K562 (cell line): ENCODE data around the gene TMEM117. TPM values are rescaled to one million over a fixed set of nuclear protein-coding genes. Genes with fewer than 3 reads are reported as not detected.

Experiments
- ATAC-seq: fragments of 200-7000 bp; cut with Tn5 transposase; 3 replicates; pipeline ENCODE4 v1.9.1; 2020; ENCODE audit warnings: moderate library complexity
- BruUV-seq: library from RNA; stranded (reverse); fragments of 400-500 nt; replicated peaks from 2 replicates; lab custom pipeline; 2021; lab: Mats Ljungman, UMichigan
- CTCF ChIA-PET: fragments of 300-600 bp; formaldehyde crosslinking; extraction: SDS; loops from one replicate; lab custom pipeline; 2021; ENCODE audit warnings: low intra/inter-chr PET ratio; lab: Yijun Ruan, JAX
- POLR2A ChIA-PET: fragments of 300-600, 350-650 bp; sonication (Branson Sonifier 250); formaldehyde crosslinking; extraction: SDS; loops from one replicate; lab custom pipeline; 2021; ENCODE audit warnings: antibody characterized with exemption, inconsistent platforms; lab: Yijun Ruan, JAX
- DNase-seq, 4 experiments: peaks; one replicate each; pipeline versions ENCODE4 v3.0.0 to v3.0.0-alpha.2; 2011 to 2018; ENCODE audit warnings: low spot score in 3 of 4, mixed read lengths in 3 of 4; ENCODE audit errors: extremely low read depth in 1 of 4
- FAIRE-seq: peaks from 2 replicates; lab custom pipeline; 2011; peaks lifted over from hg19 to GRCh38; lab: Jason Lieb, UNC
- H2AFZ ChIP-seq: 2 replicates; pipeline ENCODE4 v1.6.0; 2011; ENCODE audit warnings: low read depth, low read length, control low read depth, inconsistent platforms
- H3K27ac ChIP-seq: fragments of 200-600 bp; 3 replicates; pipeline ENCODE4 v1.8.0; 2011; ENCODE audit warnings: low read depth, mild to moderate bottlenecking, control low read depth, inconsistent platforms, low read length, moderate library complexity, mixed read lengths; ENCODE audit errors: extremely low read depth
- H3K27me3 ChIP-seq, 2 experiments: fragments of 300-600 bp in 1 of 2; 2 replicates in 1 of 2; 3 replicates in 1 of 2; pipeline versions ENCODE4 v1.6.0 to v1.8.0; 2011; ENCODE audit warnings: inconsistent platforms in 2 of 2, low read length in 2 of 2, mild to moderate bottlenecking in 1 of 2, mixed read lengths in 1 of 2, moderate library complexity in 1 of 2; ENCODE audit not compliant: control insufficient read depth in 2 of 2, insufficient read depth in 2 of 2
- H3K36me3 ChIP-seq: fragments of 300-600 bp; 3 replicates; pipeline ENCODE4 v1.8.0; 2011; ENCODE audit warnings: mild to moderate bottlenecking, low read length, inconsistent platforms; ENCODE audit not compliant: control insufficient read depth, insufficient read depth
- H3K4me1 ChIP-seq, 2 experiments: fragments of 200-600 bp in 1 of 2; replicated peaks in 1 of 2; 2 replicates in 1 of 2; 3 replicates in 1 of 2; pipeline versions ENCODE4 v1.5.1 to v1.8.0; 2011; ENCODE audit warnings: inconsistent platforms in 2 of 2, low read length in 2 of 2, mild to moderate bottlenecking in 1 of 2, mixed read lengths in 1 of 2, moderate library complexity in 1 of 2; ENCODE audit not compliant: control insufficient read depth in 2 of 2, insufficient read depth in 2 of 2
- H3K4me2 ChIP-seq: 2 replicates; pipeline ENCODE4 v1.6.1; 2011; ENCODE audit warnings: low read length, control low read depth, inconsistent platforms, mixed read lengths; ENCODE audit not compliant: insufficient read depth
- H3K4me3 ChIP-seq: fragments of 200-600 bp; sonication (generic), shearing (Covaris generic); 2 replicates; pipeline ENCODE4 v1.5.1; 2016; ENCODE audit warnings: control low read depth, inconsistent platforms
- H3K79me2 ChIP-seq: fragments of 200-600 bp; 3 replicates; pipeline ENCODE4 v1.8.0; 2011; ENCODE audit warnings: low read length, inconsistent platforms; ENCODE audit not compliant: control insufficient read depth, insufficient read depth
- H3K9ac ChIP-seq, 2 experiments: 2 replicates each; pipeline versions ENCODE4 v1.6.0 to v1.6.1; 2011; ENCODE audit warnings: low read depth in 2 of 2, low read length in 2 of 2, control low read depth in 1 of 2, inconsistent platforms in 1 of 2, mild to moderate bottlenecking in 1 of 2, mixed read lengths in 1 of 2; ENCODE audit not compliant: insufficient read depth in 1 of 2
- H3K9me1 ChIP-seq: one replicate; pipeline ENCODE4 v1.6.0; 2011; ENCODE audit warnings: inconsistent platforms, mild to moderate bottlenecking, low read length, moderate library complexity; ENCODE audit not compliant: control insufficient read depth, insufficient read depth
- H3K9me3 ChIP-seq: replicated peaks from 2 replicates; pipeline ENCODE4 v1.5.1; 2011; ENCODE audit warnings: low read depth, low read length, inconsistent platforms; ENCODE audit not compliant: control insufficient read depth, insufficient read depth
- H4K20me1 ChIP-seq: replicated peaks from 2 replicates; pipeline ENCODE4 v1.6.1; 2011; ENCODE audit warnings: low read length, inconsistent platforms, mixed read lengths; ENCODE audit not compliant: control insufficient read depth, insufficient read depth
- BMI1 ChIP-seq: fragments of 150-350 bp; IDR thresholded peaks from 2 replicates; pipeline ENCODE4 v1.6.1; 2014; ENCODE audit warnings: low read length
- CEBPG ChIP-seq, 3 experiments: fragments of 200-800 bp in 1 of 3; sonication (Bioruptor generic) in 1 of 3; sonication (generic) in 1 of 3; formaldehyde crosslinking in 1 of 3; IDR thresholded peaks in 2 of 3; conservative IDR thresholded peaks in 1 of 3; 2 replicates each; pipeline versions ENCODE4 v1.6.1 to v1.8.0; 2016 to 2022; ENCODE audit warnings: missing compliant biosample characterization in 2 of 3, missing genetic modification characterization in 2 of 3, mild to moderate bottlenecking in 1 of 3, missing genetic modification reagents in 1 of 3
- NR2C1 ChIP-seq, 2 experiments: fragments of 450-650 bp; IDR thresholded peaks; 2 replicates each; pipeline ENCODE4 v1.6.1; 2017; ENCODE audit warnings: mild to moderate bottlenecking in 2 of 2, antibody characterized with exemption in 1 of 2, inconsistent platforms in 1 of 2, missing compliant biosample characterization in 1 of 2, missing genetic modification characterization in 1 of 2
- NR2F6 ChIP-seq: fragments of 450-650 bp; formaldehyde crosslinking; IDR thresholded peaks from 2 replicates; pipeline ENCODE4 v1.4.0; 2020; ENCODE audit warnings: mild to moderate bottlenecking
- TFAP4 ChIP-seq: sonication (generic); formaldehyde crosslinking; IDR thresholded peaks from 2 replicates; pipeline ENCODE4 v1.8.0; 2022; ENCODE audit warnings: missing genetic modification reagents, mild to moderate bottlenecking, moderate library complexity, borderline replicate concordance
- TRIM24 ChIP-seq, 2 experiments: fragments of 450-650 bp; IDR thresholded peaks; 2 replicates each; pipeline ENCODE4 v1.6.1; 2016
- XRCC4 ChIP-seq: IDR thresholded peaks from one replicate; pipeline ENCODE4 v1.6.1; 2011; ENCODE audit not compliant: insufficient read depth, insufficient read length; ENCODE audit errors: extremely low read depth
- ZNF507 ChIP-seq: conservative IDR thresholded peaks from 2 replicates; pipeline ENCODE4 v1.6.1; 2017; ENCODE audit warnings: missing genetic modification characterization, missing compliant biosample characterization
- in situ Hi-C: fragments of 300-500 bp; cut with MboI; formaldehyde crosslinking; loops from 4 replicates; pipeline ENCODE4 v1.15.0; 2018; ENCODE audit warnings: inconsistent platforms, mixed read lengths
- intact Hi-C: fragments of 100-400 bp; cut with micrococcal nuclease; formaldehyde crosslinking; loops from 2 replicates; pipeline ENCODE4 v1.14.2; 2022
- polyA plus RNA-seq, 8 experiments: library from polyadenylated mRNA; depleted of rRNA in 4 of 8; stranded (reverse) in 5 of 8; unstranded in 3 of 8; fragments of >200 nt; fragmentation: Nextera tagmentation in 2 of 8; fragmentation: Illumina TruSeq in 1 of 8; extraction: Ambion mirVana in 2 of 8; extraction: Trizol in 1 of 8; gene quantifications; 2 replicates each; pipeline versions ENCODE4 v1.2.1 to v1.2.3, GENCODE V29; 2011 to 2014; ENCODE audit warnings: inconsistent platforms in 1 of 8, missing spikeins in 1 of 8
- total RNA-seq, 7 experiments: library from RNA; depleted of rRNA in 6 of 7; stranded (reverse); fragments of >200 nt in 6 of 7; fragmentation: Illumina TruSeq in 2 of 7; extraction: Trizol in 2 of 7; gene quantifications; 2 replicates each; pipeline versions ENCODE4 v1.2.1 to v1.2.3, GENCODE V29; 2011 to 2021; ENCODE audit warnings: low replicate concordance in 1 of 7
- TF ChIP-seq, protein P1 (sequence below): fragments of 450-650 bp; IDR thresholded peaks from 2 replicates; pipeline ENCODE4 v1.6.1; 2018; ENCODE audit not compliant: partially characterized antibody

Gene TMEM117
- total and polyA plus RNA-seq, 9 of the 15 experiments (the other 6 are each of a cell fraction or from before 2014, with no cell fraction given) = 0.31 to 2.8 (median 1.0) TPM

- Histone ChIP-seq H3K4me3 (no peak overlapping the region), H3K9me1 (no peaks in the 10 kb centered on the region), H2AFZ (no peak overlapping the region), H3K79me2 (no peaks in the 10 kb centered on the region), H3K9ac (no peak overlapping the region), H3K4me2 (no peak overlapping the region), H3K27ac (no peak overlapping the region), H3K27me3 (no peaks in the 10 kb centered on the region), H3K36me3 (peaks cover 44% of the 10 kb centered on the region; the same call in 2 of the 3 replicates), H3K4me1 (no peaks in the 10 kb centered on the region), H3K9me3 (no peaks in the 10 kb centered on the region), H4K20me1 (no peaks in the 10 kb centered on the region)
- POLR2A ChIA-PET = interaction anchor here (1.7 kb wide), 1 partner anchor 18 kb away, joined by 4 read pairs; no protein-coding TSS in a partner anchor
- DNase-seq (no peak), ATAC-seq (no peak), FAIRE-seq (no peak)
- CTCF ChIA-PET = no interaction called here
- BruUV-seq = TSS peak; percentile 47
- intact Hi-C loops (no loop called here), in situ Hi-C loops (no loop called here)
- TF ChIP-seq BMI1 (no peak), XRCC4 (no peak), ZNF507 (tag) (no peak), NR2C1 (IDR thresholded peaks at IDR 0.05) (no peak), NR2C1 (tag; IDR thresholded peaks at IDR 0.05) (no peak)
These were observed 48.8 kb upstream of the TMEM117 start for GRCh38 chr12:43786899-43787693.

DNA sequence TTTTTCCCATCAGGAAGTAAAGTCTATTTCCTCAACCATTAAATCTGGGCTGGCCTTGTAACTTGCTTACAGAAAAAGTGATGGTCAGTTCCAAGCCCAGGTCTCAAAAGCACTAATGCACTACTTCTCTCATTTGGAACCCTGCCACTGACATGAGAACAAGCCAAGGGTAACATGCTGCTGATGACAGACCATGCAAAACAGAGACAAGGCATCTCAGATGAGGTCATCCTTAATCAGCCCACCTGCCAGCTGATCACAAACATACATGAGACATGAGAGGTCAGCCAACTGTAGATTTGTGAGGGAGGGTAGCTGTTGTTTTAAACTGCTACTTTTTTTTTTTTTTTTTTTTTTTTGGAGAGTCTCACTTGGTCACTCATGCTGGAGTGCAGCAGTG is 45.9 kb upstream of the TMEM117 start:
- no peak for FAIRE-seq
- Histone ChIP-seq H3K9me1 (no peaks in the 10 kb centered on the region), H3K9ac (no peak overlapping the region), H3K4me2 (no peak overlapping the region), H3K9me3 (no peaks in the 10 kb centered on the region), H2AFZ (no peak overlapping the region), H3K4me1 (peaks cover 0 to 4% of the 10 kb centered on the region in 2 experiments; a peak in 1 of 5 replicates), H3K27ac (no peak overlapping the region), H3K79me2 (no peaks in the 10 kb centered on the region), H3K27me3 (no peaks in the 10 kb centered on the region), H3K36me3 (peaks cover 22% of the 10 kb centered on the region; the same call in 1 of the 3 replicates), H3K4me3 (no peak overlapping the region), H4K20me1 (no peaks in the 10 kb centered on the region)
- peak; percentile 67 for ATAC-seq
- CTCF ChIA-PET = interaction anchor here (0.8 kb wide), 1 partner anchor 93 kb away, joined by 5 read pairs; no protein-coding TSS in a partner anchor
- intact Hi-C loops (no loop called here), in situ Hi-C loops (no loop called here)
- peak in 3 of 4 experiments; percentile 10 to 13 (median 12) for DNase-seq
- no TSS peak for BruUV-seq
- POLR2A ChIA-PET = interaction anchor here (2.8 kb wide), 1 partner anchor 15 kb away, joined by 12 read pairs; the partner anchor contains the start of gene TWF1
- TF ChIP-seq, protein P1, sequence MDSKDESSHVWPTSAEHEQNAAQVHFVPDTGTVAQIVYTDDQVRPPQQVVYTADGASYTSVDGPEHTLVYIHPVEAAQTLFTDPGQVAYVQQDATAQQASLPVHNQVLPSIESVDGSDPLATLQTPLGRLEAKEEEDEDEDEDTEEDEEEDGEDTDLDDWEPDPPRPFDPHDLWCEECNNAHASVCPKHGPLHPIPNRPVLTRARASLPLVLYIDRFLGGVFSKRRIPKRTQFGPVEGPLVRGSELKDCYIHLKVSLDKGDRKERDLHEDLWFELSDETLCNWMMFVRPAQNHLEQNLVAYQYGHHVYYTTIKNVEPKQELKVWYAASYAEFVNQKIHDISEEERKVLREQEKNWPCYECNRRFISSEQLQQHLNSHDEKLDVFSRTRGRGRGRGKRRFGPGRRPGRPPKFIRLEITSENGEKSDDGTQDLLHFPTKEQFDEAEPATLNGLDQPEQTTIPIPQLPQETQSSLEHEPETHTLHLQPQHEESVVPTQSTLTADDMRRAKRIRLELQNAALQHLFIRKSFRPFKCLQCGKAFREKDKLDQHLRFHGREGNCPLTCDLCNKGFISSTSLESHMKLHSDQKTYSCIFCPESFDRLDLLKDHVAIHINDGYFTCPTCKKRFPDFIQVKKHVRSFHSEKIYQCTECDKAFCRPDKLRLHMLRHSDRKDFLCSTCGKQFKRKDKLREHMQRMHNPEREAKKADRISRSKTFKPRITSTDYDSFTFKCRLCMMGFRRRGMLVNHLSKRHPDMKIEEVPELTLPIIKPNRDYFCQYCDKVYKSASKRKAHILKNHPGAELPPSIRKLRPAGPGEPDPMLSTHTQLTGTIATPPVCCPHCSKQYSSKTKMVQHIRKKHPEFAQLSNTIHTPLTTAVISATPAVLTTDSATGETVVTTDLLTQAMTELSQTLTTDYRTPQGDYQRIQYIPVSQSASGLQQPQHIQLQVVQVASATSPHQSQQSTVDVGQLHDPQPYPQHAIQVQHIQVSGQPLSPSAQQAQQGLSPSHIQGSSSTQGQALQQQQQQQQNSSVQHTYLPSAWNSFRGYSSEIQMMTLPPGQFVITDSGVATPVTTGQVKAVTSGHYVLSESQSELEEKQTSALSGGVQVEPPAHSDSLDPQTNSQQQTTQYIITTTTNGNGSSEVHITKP = no peak
- TF ChIP-seq CEBPG (CRISPR knock-in tag; IDR thresholded peaks at IDR 0.05) (peak; percentile 81), CEBPG (tag; conservative IDR thresholded peaks at IDR 0.05 in 1 of 2, IDR thresholded peaks at IDR 0.05 in 1 of 2) (peak in 1 of 2 experiments; percentile 78; a peak in 2 of 4 replicates), TRIM24 (IDR thresholded peaks at IDR 0.05) (peak in 1 of 2 experiments; percentile 29; a peak in 2 of 4 replicates), TFAP4 (CRISPR knock-in tag) (0 out of 2 replicates have a peak, but pooled peaks have one; percentile 32), NR2F6 (CRISPR knock-in tag) (no peak)
